NCI-H2107 treated with DMSO at 0.1 percent for 48 hours (cell line): ENCODE data around the gene VAV2.
A peak's percentile ranks its signal among the peaks of the same experiment; 100 is the strongest.

Source experiments
- DNase-seq: peaks from one replicate; lab custom pipeline; 2025; ENCODE audit not compliant: unreplicated experiment; lab: John Stamatoyannopoulos, UW

The VAV2 gene

GRCh38 chr9:134027561-134027960 is 35.4 kb upstream of the VAV2 start:
- DNase-seq, result no peak

- no peak for DNase-seq
These were observed 34.9 kb upstream of the VAV2 start for GRCh38 chr9:134026981-134027380.

GRCh38 chr9:134026581-134026980 is 34.5 kb upstream of the VAV2 start:
- DNase-seq, result no peak

GRCh38 chr9:134025606-134026541 is 33.8 kb upstream of the VAV2 start:
- DNase-seq, result no peak

GRCh38 chr9:134024828-134025605 is 32.9 kb upstream of the VAV2 start, which contains the start of gene BRD3OS:
Gene BRD3OS (plus strand): TSS chr9:134025481. CDS start chr9:134026748, 1,267 bp downstream.
- DNase-seq, result peak; percentile 76

GRCh38 chr9:134024214-134024792 is 32.2 kb upstream of the VAV2 start:
- DNase-seq, result no peak

- DNase-seq, result no peak
These were observed 22.8 kb upstream of the VAV2 start for GRCh38 chr9:134014946-134015345.

GRCh38 chr9:134011401-134011800 is 19.3 kb upstream of the VAV2 start:
- DNase-seq, result no peak

- no peak for DNase-seq
These were observed 18.4 kb upstream of the VAV2 start for GRCh38 chr9:134010310-134011173.

- DNase-seq, result no peak
These were observed 15.4 kb upstream of the VAV2 start for GRCh38 chr9:134007571-134007970.

- DNase-seq, result no peak
These were observed 15.0 kb upstream of the VAV2 start for GRCh38 chr9:134007150-134007549.

GRCh38 chr9:134005381-134005780 is 13.3 kb upstream of the VAV2 start:
- no peak for DNase-seq

- no peak for DNase-seq
These were observed 12.8 kb upstream of the VAV2 start for GRCh38 chr9:134004881-134005280.

- DNase-seq, result no peak
These were observed 12.2 kb upstream of the VAV2 start for GRCh38 chr9:134004131-134004873.

GRCh38 chr9:134003237-134003636 is 11.1 kb upstream of the VAV2 start:
- DNase-seq, result no peak

GRCh38 chr9:134002796-134003195 is 10.7 kb upstream of the VAV2 start:
- no peak for DNase-seq

- DNase-seq, result no peak
These were observed 7.7 kb upstream of the VAV2 start for GRCh38 chr9:133999851-134000265.

- DNase-seq, result no peak
These were observed 6.9 kb upstream of the VAV2 start for GRCh38 chr9:133998915-133999595.

- DNase-seq, result no peak
These were observed 5.5 kb upstream of the VAV2 start for GRCh38 chr9:133997584-133997983.
